ENCODE measurements around the gene MAGEA2B. TPM values are rescaled to one million over a fixed set of nuclear protein-coding genes. Genes with fewer than 3 reads are reported as not detected.

MAGEA2B gene
- total and polyA plus RNA-seq, 5 donors from 2014 or later, result not detected

Other genes with a start within 250 kb of the MAGEA2B start
- gene GABRQ, start 76.7 kb upstream of the MAGEA2B start, total RNA-seq, result not detected
- gene GABRQ, start 76.7 kb upstream of the MAGEA2B start, polyA plus RNA-seq, result not detected
- not detected for gene MAGEA3, start 15.8 kb upstream of the MAGEA2B start, total RNA-seq
- not detected for gene MAGEA3, start 15.8 kb upstream of the MAGEA2B start, polyA plus RNA-seq
- gene CSAG2, start 5.4 kb upstream of the MAGEA2B start, total RNA-seq, result not detected
- gene CSAG2, start 5.4 kb upstream of the MAGEA2B start, polyA plus RNA-seq, result not detected
- gene CSAG1, start 19.1 kb downstream of the MAGEA2B start, total RNA-seq, result not detected
- gene CSAG1, start 19.1 kb downstream of the MAGEA2B start, polyA plus RNA-seq, result not detected
- gene MAGEA12, start 19.1 kb downstream of the MAGEA2B start, total RNA-seq, result not detected
- gene MAGEA12, start 19.1 kb downstream of the MAGEA2B start, polyA plus RNA-seq, result not detected
- not detected for gene MAGEA2, start 39.2 kb downstream of the MAGEA2B start, total RNA-seq
- not detected for gene MAGEA2, start 39.2 kb downstream of the MAGEA2B start, polyA plus RNA-seq
- not detected for gene CSAG3, start 44.6 kb downstream of the MAGEA2B start, total RNA-seq
- under 1 TPM in 1 of 4 donors, not detected in 3; 0.50 TPM for gene CSAG3, start 44.6 kb downstream of the MAGEA2B start, polyA plus RNA-seq
- not detected for gene MAGEA6, start 55.1 kb downstream of the MAGEA2B start, total RNA-seq
- gene MAGEA6, start 55.1 kb downstream of the MAGEA2B start, polyA plus RNA-seq, result not detected
- 6.1 TPM for gene CETN2, start 116.1 kb downstream of the MAGEA2B start, total RNA-seq
- gene CETN2, start 116.1 kb downstream of the MAGEA2B start, polyA plus RNA-seq, result 10 to 100 TPM; 19.3 to 22.2 (median 20.7) TPM
- 8.4 TPM for gene NSDHL, start 116.4 kb downstream of the MAGEA2B start, total RNA-seq
- gene NSDHL, start 116.4 kb downstream of the MAGEA2B start, polyA plus RNA-seq, result 10 to 100 TPM; 15.8 to 27.4 (median 17.4) TPM
- 4.4 TPM for gene ZNF185, start 183.4 kb downstream of the MAGEA2B start, total RNA-seq
- 1 to 10 TPM; 1.1 to 3.0 (median 1.7) TPM for gene ZNF185, start 183.4 kb downstream of the MAGEA2B start, polyA plus RNA-seq

All from CD4-positive, CD25-positive, alpha-beta regulatory T cell (primary cell).